ENCODE measurements around the gene AHCYL2.

GRCh38 chr7:129456421-129456820, 231.6 kb downstream of the AHCYL2 start:
- TF ChIP-seq CTCF (IDR thresholded peaks at IDR 0.05; ENCODE audit: insufficient read depth, low read length, poor library complexity, severe bottlenecking) = no peak
- no peak for TF ChIP-seq EZH2phosphoT487 (conservative IDR thresholded peaks at IDR 0.05; ENCODE audit: low read length)

All from SU-DHL-6 (cell line).